ENCODE results near the gene TTBK2. TPM values are rescaled to one million over a fixed set of nuclear protein-coding genes. Genes with fewer than 3 reads are reported as not detected.

TTBK2 gene
- total and polyA plus RNA-seq, 10 of the 15 experiments (the other 5 are each of a cell fraction or from before 2014, with no cell fraction given): 0.66 to 9.1 (median 3.7) TPM

- WGBS (ENCODE audit: insufficient coverage, insufficient replicate concordance, low lambda C conversion rate, missing lambda C conversion rate): 59% methylated on average over 5 of the region's 5 CpGs
- POLR2A ChIA-PET: no interaction called here
- in situ Hi-C loops (cut with MboI): no loop called here
These were observed 204.5 kb downstream of the TTBK2 start for GRCh38 chr15:42716125-42716524.

More at GRCh38 chr15:42716125-42716524, 204.5 kb downstream of the TTBK2 start:
- Histone ChIP-seq H3K4me2 (ENCODE audit: control insufficient read depth, insufficient read depth) (no peak overlapping the region), H3K4me3 (no peak overlapping the region), H3K79me2 (ENCODE audit: control insufficient read depth, insufficient read depth, low read length) (no peaks in the 10 kb centered on the region), H3K27ac (ENCODE audit: control insufficient read depth, insufficient read depth) (no peak overlapping the region), H3K36me3 (ENCODE audit: control insufficient read depth in 2 of 2, insufficient read depth in 2 of 2, low read length in 1 of 2) (peaks cover 0 to 9% of the 10 kb centered on the region in 2 experiments; a peak in 3 of 4 replicates), H3K4me1 (ENCODE audit: control insufficient read depth, insufficient read depth, low read length) (no peaks in the 10 kb centered on the region), H3K27me3 (replicated peaks in 1 of 2; ENCODE audit: control insufficient read depth in 2 of 2, insufficient read depth in 2 of 2, low read length in 1 of 2) (no peaks in the 10 kb centered on the region), H2AFZ (ENCODE audit: control insufficient read depth, low read depth, low read length) (no peak overlapping the region), H4K20me1 (ENCODE audit: control insufficient read depth, insufficient read depth) (no peaks in the 10 kb centered on the region), H3K9me3 (replicated peaks; ENCODE audit: control insufficient read depth, insufficient read depth, low read length) (no peaks in the 10 kb centered on the region), H3K9ac (ENCODE audit: control insufficient read depth, insufficient read depth, low read length) (no peak overlapping the region)
- DNase-seq (ENCODE audit: low read depth, low spot score): no peak
- BruUV-seq (replicated peaks): no TSS peak
- RAD21 ChIA-PET (ENCODE audit: unreplicated experiment): interaction anchor here (0.7 kb wide), 2 partner anchors 108 to 210 kb away, joined by 3 read pairs; no protein-coding TSS in a partner anchor
- TF ChIP-seq TAF1 (IDR thresholded peaks at IDR 0.05; ENCODE audit: borderline replicate concordance, low read depth, low read length) (no peak), CREB1 (IDR thresholded peaks at IDR 0.05; ENCODE audit: low read depth) (no peak), ZNF687 (IDR thresholded peaks at IDR 0.05) (no peak), BCL3 (IDR thresholded peaks at IDR 0.05; ENCODE audit: borderline replicate concordance, insufficient read depth, low read depth, low read length, poor library complexity, severe bottlenecking) (no peak), ZNF217 (IDR thresholded peaks at IDR 0.05) (no peak), SMAD1 (IDR thresholded peaks at IDR 0.05; ENCODE audit: low read depth, partially characterized antibody) (no peak), RELA (IDR thresholded peaks at IDR 0.05; ENCODE audit: borderline replicate concordance, partially characterized antibody) (no peak), ESRRA (IDR thresholded peaks at IDR 0.05; ENCODE audit: low read length) (no peak), SUZ12 (IDR thresholded peaks at IDR 0.05; ENCODE audit: unreplicated experiment) (no peak), SMAD5 (IDR thresholded peaks at IDR 0.05; ENCODE audit: low read depth) (no peak), ATF7 (IDR thresholded peaks at IDR 0.05; ENCODE audit: low read depth) (no peak), POLR2AphosphoS5 (IDR thresholded peaks at IDR 0.05; ENCODE audit: low read length) (no peak), PML (IDR thresholded peaks at IDR 0.05; ENCODE audit: low read length) (no peak)
- ATAC-seq: no peak
- intact Hi-C loops (cut with micrococcal nuclease; ENCODE audit: unreplicated experiment): no loop called here
- SMC1A ChIA-PET (ENCODE audit: uncharacterized antibody, unreplicated experiment): no interaction called here
- no peak for FAIRE-seq
- CTCF ChIA-PET: interaction anchor here (0.9 to 1.2 kb wide), 2 partner anchors 10 to 201 kb away, joined by 3 to 4 read pairs; no protein-coding TSS in a partner anchor
